Epithelial cell of proximal tubule (primary cell): ENCODE results near the gene DMXL2. TPM values are rescaled to one million over a fixed set of nuclear protein-coding genes. Genes with fewer than 3 reads are reported as not detected.
A peak's percentile ranks its signal among the peaks of the same experiment; 100 is the strongest.

ENCODE experiments used
- DNase-seq: peaks from one replicate; pipeline ENCODE4 v3.0.0-alpha.2; 2011; ENCODE audit warnings: low read depth
- H3K4me3 ChIP-seq: 2 replicates; pipeline ENCODE4 v1.5.1; 2011; ENCODE audit warnings: low read depth, mild to moderate bottlenecking, low read length
- CTCF ChIP-seq: conservative IDR thresholded peaks from 2 replicates; pipeline ENCODE4 v1.5.1; 2012; ENCODE audit warnings: low read depth, mild to moderate bottlenecking, low read length
- total RNA-seq: library from RNA; depleted of rRNA; stranded (reverse); fragments of >200 nt; gene quantifications from 2 replicates; pipeline ENCODE4 v1.2.3, GENCODE V29; 2015

Gene DMXL2
- total RNA-seq, 1 donor from 2014 or later: 8.7 TPM

GRCh38 chr15:51403072-51403878, 219.3 kb downstream of the DMXL2 start:
- no peak overlapping the region for H3K4me3 ChIP-seq
- no peak for DNase-seq
- TF ChIP-seq CTCF: peak; percentile 74

- H3K4me3 ChIP-seq: no peak overlapping the region
- TF ChIP-seq CTCF: peak; percentile 80
- DNase-seq: no peak
Observed at GRCh38 chr15:51401872-51402517, 220.6 kb downstream of the DMXL2 start.

GRCh38 chr15:51401051-51401780, 221.4 kb downstream of the DMXL2 start:
- no peak overlapping the region for H3K4me3 ChIP-seq
- no peak for TF ChIP-seq CTCF
- DNase-seq: no peak

GRCh38 chr15:51398626-51399025, 223.9 kb downstream of the DMXL2 start:
- no peak overlapping the region for H3K4me3 ChIP-seq
- no peak for DNase-seq
- no peak for TF ChIP-seq CTCF

Other genes starting within 250 kb of the DMXL2 start
- not detected in 2 replicates for gene SCG3, start 58.7 kb upstream of the DMXL2 start, total RNA-seq
- gene LYSMD2, start 114.9 kb upstream of the DMXL2 start, total RNA-seq: 1.7 and 8.0 TPM in 2 replicates
- gene TMOD2, start 128.8 kb upstream of the DMXL2 start, total RNA-seq: 1.5 and 1.6 TPM in 2 replicates
- gene TMOD3, start 206.9 kb upstream of the DMXL2 start, total RNA-seq: 36.0 and 42.2 TPM in 2 replicates